Neural progenitor cell (in vitro differentiated cells): ENCODE data around the gene PDE11A. TPM values are rescaled to one million over a fixed set of nuclear protein-coding genes. Genes with fewer than 3 reads are reported as not detected.

Experiments used
- DNase-seq: peaks from one replicate; pipeline ENCODE4 v3.0.0-alpha.2; 2016; ENCODE audit warnings: low spot score
- H2AFZ ChIP-seq: fragments of 200-600 bp; sonication (generic); replicated peaks from 2 replicates; pipeline ENCODE4 v1.6.1; 2016; ENCODE audit warnings: antibody characterized with exemption
- H3F3A ChIP-seq: fragments of 200-600 bp; sonication (generic); 2 replicates; pipeline ENCODE4 v1.6.1; 2016; ENCODE audit warnings: antibody characterized with exemption, low read depth
- H3K27ac ChIP-seq: fragments of 200-600 bp; sonication (generic); 2 replicates; pipeline ENCODE4 v1.5.1; 2016; ENCODE audit warnings: mild to moderate bottlenecking
- H3K27me3 ChIP-seq: fragments of 200-600 bp; sonication (generic); 2 replicates; pipeline ENCODE4 v1.6.1; 2016; ENCODE audit warnings: mild to moderate bottlenecking, moderate library complexity
- H3K36me3 ChIP-seq: fragments of 200-600 bp; sonication (generic); 2 replicates; pipeline ENCODE4 v1.5.1; 2016
- H3K4me1 ChIP-seq: fragments of 200-600 bp; sonication (generic); 2 replicates; pipeline ENCODE4 v1.6.1; 2016; ENCODE audit warnings: mixed run types
- H3K4me2 ChIP-seq: fragments of 200-600 bp; sonication (generic); 2 replicates; pipeline ENCODE4 v1.6.1; 2016
- H3K4me3 ChIP-seq: fragments of 200-600 bp; sonication (generic); 2 replicates; pipeline ENCODE4 v1.5.1; 2016
- H3K79me2 ChIP-seq: fragments of 200-600 bp; sonication (generic); 2 replicates; pipeline ENCODE4 v1.6.1; 2016; ENCODE audit warnings: low read depth
- H3K9ac ChIP-seq: fragments of 200-600 bp; sonication (generic); 2 replicates; pipeline ENCODE4 v1.6.1; 2016
- H3K9me3 ChIP-seq: fragments of 200-600 bp; sonication (generic); 2 replicates; pipeline ENCODE4 v1.5.1; 2016; ENCODE audit warnings: low read depth
- H4K20me1 ChIP-seq: fragments of 200-600 bp; sonication (generic); 2 replicates; pipeline ENCODE4 v1.6.1; 2016; ENCODE audit warnings: low read depth
- H3K27ac Mint-ChIP-seq: 3 replicates; pipeline ENCODE4 v1.8.0; 2021; ENCODE audit warnings: mixed read lengths
- H3K27me3 Mint-ChIP-seq: 2 replicates; pipeline ENCODE4 v1.8.0; 2022; ENCODE audit warnings: low read depth, mild to moderate bottlenecking, inconsistent platforms, moderate library complexity, mixed read lengths; ENCODE audit not compliant: insufficient read depth
- H3K36me3 Mint-ChIP-seq: 3 replicates; pipeline ENCODE4 v1.8.0; 2021; ENCODE audit warnings: mixed read lengths
- H3K4me1 Mint-ChIP-seq: 3 replicates; pipeline ENCODE4 v1.8.0; 2021; ENCODE audit warnings: mixed read lengths
- H3K4me3 Mint-ChIP-seq: 3 replicates; pipeline ENCODE4 v1.8.0; 2021; ENCODE audit warnings: mild to moderate bottlenecking, moderate library complexity, mixed read lengths
- H3K9me3 Mint-ChIP-seq: 3 replicates; pipeline ENCODE4 v1.8.0; 2020; ENCODE audit warnings: mixed read lengths
- EZH2 ChIP-seq: fragments of 200-600 bp; sonication (generic); IDR thresholded peaks from 2 replicates; pipeline ENCODE4 v1.6.1; 2017; ENCODE audit warnings: antibody characterized with exemption, mild to moderate bottlenecking, moderate library complexity
- EZH2phosphoT487 ChIP-seq: fragments of 200-600 bp; sonication (generic); IDR thresholded peaks from 2 replicates; pipeline ENCODE4 v1.6.1; 2017; ENCODE audit warnings: antibody characterized with exemption
- total RNA-seq: library from RNA; depleted of rRNA; stranded (reverse); fragments of >200 nt; gene quantifications from 2 replicates; pipeline ENCODE4 v1.2.3, GENCODE V29; 2015; ENCODE audit warnings: low replicate concordance
- TF ChIP-seq, protein P1 (sequence below): fragments of 200-600 bp; sonication (generic); IDR thresholded peaks from 2 replicates; pipeline ENCODE4 v1.5.1; 2017; ENCODE audit warnings: antibody characterized with exemption, mild to moderate bottlenecking

The PDE11A gene
- total RNA-seq, 1 donor from 2014 or later, result 0.13 TPM

DNA sequence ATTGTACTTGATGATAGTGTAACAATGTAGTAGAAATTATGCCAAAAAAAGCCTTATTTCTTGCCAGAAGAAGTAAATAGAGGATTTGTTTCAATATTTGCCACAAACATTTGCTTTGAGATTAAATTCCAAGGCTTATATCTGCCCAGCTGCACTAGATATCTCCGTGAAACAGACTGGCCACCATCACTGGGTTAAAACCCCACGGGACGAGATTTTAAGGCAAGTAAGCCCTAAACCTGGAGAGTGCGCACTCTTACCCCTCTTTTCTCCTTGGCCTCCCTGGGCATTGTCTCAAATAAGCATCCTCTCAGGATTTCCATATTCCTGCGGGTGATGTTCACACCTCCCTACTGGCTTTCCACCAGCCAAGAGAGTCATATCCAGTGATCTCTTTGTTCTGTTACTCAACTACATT, 345.6 kb downstream of the PDE11A start:
- no peak overlapping the region for H3K4me3 Mint-ChIP-seq
- peaks cover 4% of the 10 kb centered on the region for H3K27me3 Mint-ChIP-seq
- Histone ChIP-seq H3K27ac (no peak overlapping the region), H3K4me1 (peaks cover 35% of the 10 kb centered on the region), H3K79me2 (no peaks in the 10 kb centered on the region), H3K4me2 (no peak overlapping the region), H3K36me3 (no peaks in the 10 kb centered on the region), H3K9me3 (no peaks in the 10 kb centered on the region), H2AFZ (no peak overlapping the region), H3K9ac (no peak overlapping the region), H4K20me1 (no peaks in the 10 kb centered on the region), H3K27me3 (peaks cover 88% of the 10 kb centered on the region), H3F3A (peaks cover 17% of the 10 kb centered on the region), H3K4me3 (no peak overlapping the region)
- TF ChIP-seq, protein P1, sequence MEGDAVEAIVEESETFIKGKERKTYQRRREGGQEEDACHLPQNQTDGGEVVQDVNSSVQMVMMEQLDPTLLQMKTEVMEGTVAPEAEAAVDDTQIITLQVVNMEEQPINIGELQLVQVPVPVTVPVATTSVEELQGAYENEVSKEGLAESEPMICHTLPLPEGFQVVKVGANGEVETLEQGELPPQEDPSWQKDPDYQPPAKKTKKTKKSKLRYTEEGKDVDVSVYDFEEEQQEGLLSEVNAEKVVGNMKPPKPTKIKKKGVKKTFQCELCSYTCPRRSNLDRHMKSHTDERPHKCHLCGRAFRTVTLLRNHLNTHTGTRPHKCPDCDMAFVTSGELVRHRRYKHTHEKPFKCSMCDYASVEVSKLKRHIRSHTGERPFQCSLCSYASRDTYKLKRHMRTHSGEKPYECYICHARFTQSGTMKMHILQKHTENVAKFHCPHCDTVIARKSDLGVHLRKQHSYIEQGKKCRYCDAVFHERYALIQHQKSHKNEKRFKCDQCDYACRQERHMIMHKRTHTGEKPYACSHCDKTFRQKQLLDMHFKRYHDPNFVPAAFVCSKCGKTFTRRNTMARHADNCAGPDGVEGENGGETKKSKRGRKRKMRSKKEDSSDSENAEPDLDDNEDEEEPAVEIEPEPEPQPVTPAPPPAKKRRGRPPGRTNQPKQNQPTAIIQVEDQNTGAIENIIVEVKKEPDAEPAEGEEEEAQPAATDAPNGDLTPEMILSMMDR, result no peak
- TF ChIP-seq EZH2phosphoT487 (no peak), EZH2 (no peak)
- H3K27ac Mint-ChIP-seq, result no peak overlapping the region
- H3K36me3 Mint-ChIP-seq, result no peaks in the 10 kb centered on the region
- no peaks in the 10 kb centered on the region for H3K9me3 Mint-ChIP-seq
- DNase-seq, result no peak
- H3K4me1 Mint-ChIP-seq, result peaks cover 21% of the 10 kb centered on the region

GRCh38 chr2:177724398-177725287, 347.9 kb downstream of the PDE11A start:
- Mint-ChIP-seq H3K4me1 (peaks cover 17% of the 10 kb centered on the region), H3K36me3 (no peaks in the 10 kb centered on the region), H3K9me3 (no peaks in the 10 kb centered on the region), H3K27me3 (peaks cover 2% of the 10 kb centered on the region), H3K4me3 (no peak overlapping the region), H3K27ac (peak overlapping the region; percentile 10)
- Histone ChIP-seq H3K9ac (no peak overlapping the region), H3K9me3 (no peaks in the 10 kb centered on the region), H4K20me1 (no peaks in the 10 kb centered on the region), H3K27ac (no peak overlapping the region), H2AFZ (peak overlapping the region; percentile 80), H3F3A (no peaks in the 10 kb centered on the region), H3K36me3 (no peaks in the 10 kb centered on the region), H3K4me2 (no peak overlapping the region), H3K79me2 (no peaks in the 10 kb centered on the region), H3K4me3 (no peak overlapping the region), H3K4me1 (peaks cover 12% of the 10 kb centered on the region), H3K27me3 (peaks cover 91% of the 10 kb centered on the region)
- DNase-seq, result peak; percentile 80
- TF ChIP-seq, protein P1, result peak; percentile 99
- TF ChIP-seq EZH2phosphoT487, result no peak
- no peak for TF ChIP-seq EZH2

DNA sequence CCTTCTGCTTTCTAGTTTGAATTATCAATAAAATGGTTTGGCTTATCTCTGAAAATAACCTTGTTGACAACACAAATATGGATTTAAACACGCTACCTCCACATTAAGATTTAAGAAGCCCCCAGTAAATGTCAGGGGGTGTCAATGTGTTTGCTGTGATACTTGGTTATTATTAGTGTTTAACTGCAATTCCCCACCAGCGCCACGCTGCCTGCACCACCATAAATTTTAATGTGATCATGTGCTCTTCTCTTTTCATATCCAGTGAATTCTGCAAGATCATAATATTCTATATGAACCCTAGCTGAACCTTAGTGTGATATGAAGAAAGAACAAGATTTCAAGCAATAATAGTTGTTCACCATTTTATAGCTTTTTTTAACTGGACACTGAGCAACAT, 349.3 kb downstream of the PDE11A start:
- Histone ChIP-seq H3K4me1 (no peaks in the 10 kb centered on the region), H3K27ac (no peak overlapping the region), H3F3A (no peaks in the 10 kb centered on the region), H3K9me3 (no peaks in the 10 kb centered on the region), H2AFZ (no peak overlapping the region), H3K36me3 (no peaks in the 10 kb centered on the region), H3K4me3 (no peak overlapping the region), H3K27me3 (peaks cover 87% of the 10 kb centered on the region), H3K9ac (no peak overlapping the region), H4K20me1 (no peaks in the 10 kb centered on the region), H3K4me2 (no peak overlapping the region), H3K79me2 (no peaks in the 10 kb centered on the region)
- no peak for DNase-seq
- peaks cover 4% of the 10 kb centered on the region for H3K27me3 Mint-ChIP-seq
- H3K4me1 Mint-ChIP-seq, result peaks cover 17% of the 10 kb centered on the region
- no peaks in the 10 kb centered on the region for H3K36me3 Mint-ChIP-seq
- no peak overlapping the region for H3K4me3 Mint-ChIP-seq
- H3K27ac Mint-ChIP-seq, result no peak overlapping the region
- no peaks in the 10 kb centered on the region for H3K9me3 Mint-ChIP-seq
- TF ChIP-seq, protein P1, result no peak
- TF ChIP-seq EZH2phosphoT487, result no peak
- no peak for TF ChIP-seq EZH2
